HG03045 (cell line): Measurements from ENCODE around the gene ACSF3.
A peak's percentile ranks its signal among the peaks of the same experiment; 100 is the strongest.

Source experiments
- ATAC-seq: cut with Tn5 transposase; IDR thresholded peaks from one replicate; pipeline ENCODE4 v1.9.1; 2021; ENCODE audit warnings: mild to moderate bottlenecking, moderate library complexity; ENCODE audit not compliant: unreplicated experiment

ACSF3 gene

DNA sequence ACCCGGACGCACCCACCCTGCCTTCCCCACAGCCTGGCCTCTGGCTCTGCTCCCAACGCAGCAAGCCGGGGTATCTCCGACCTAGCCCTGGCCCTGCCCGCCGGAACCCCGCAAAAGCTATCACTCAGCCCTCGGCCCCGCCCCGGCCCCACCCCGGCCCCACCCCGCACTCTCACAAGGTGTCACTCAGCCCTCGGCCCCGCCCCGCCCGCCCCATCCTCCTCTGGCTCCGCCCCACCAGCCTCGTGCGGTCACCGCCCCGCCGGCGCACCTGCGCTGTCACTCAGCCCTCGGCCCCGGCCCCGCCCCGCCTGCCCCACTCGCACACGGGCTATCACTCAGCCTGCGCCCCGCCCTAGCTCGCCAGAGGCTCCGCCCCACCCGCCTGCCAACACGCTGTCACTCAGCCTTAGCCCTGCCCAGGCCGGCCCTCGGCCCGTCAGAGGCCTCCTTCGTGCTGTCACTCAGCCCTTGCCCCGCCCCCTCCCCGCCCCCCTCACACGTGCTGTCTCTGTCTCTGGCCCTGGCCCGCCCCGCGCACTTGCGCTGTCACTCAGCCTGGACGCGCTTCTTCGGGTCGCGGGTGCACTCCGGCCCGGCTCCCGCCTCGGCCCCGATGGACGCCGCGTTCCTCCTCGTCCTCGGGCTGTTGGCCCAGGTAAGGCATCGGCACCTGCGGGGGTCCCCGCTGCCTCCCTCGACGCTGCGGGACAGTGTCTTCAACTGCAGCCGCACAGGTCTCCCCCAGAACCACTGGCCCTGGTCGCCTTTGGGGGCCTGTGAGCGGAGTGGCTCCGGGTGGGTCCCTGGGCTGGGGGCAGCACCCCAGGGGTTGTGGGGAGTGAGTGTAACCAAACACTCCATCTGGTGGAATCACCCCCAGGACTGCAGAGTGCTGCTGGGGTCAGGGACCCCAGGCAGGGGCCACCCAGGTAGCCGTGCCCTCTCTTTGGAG is 77.8 kb downstream of the ACSF3 start, which contains the start of gene CDH15:
CDH15 (plus strand) TSS at position 533 of the 955 bp plus-strand sequence; CDS start at position 617, 84 bp downstream.
- peak; percentile 74 for ATAC-seq

DNA sequence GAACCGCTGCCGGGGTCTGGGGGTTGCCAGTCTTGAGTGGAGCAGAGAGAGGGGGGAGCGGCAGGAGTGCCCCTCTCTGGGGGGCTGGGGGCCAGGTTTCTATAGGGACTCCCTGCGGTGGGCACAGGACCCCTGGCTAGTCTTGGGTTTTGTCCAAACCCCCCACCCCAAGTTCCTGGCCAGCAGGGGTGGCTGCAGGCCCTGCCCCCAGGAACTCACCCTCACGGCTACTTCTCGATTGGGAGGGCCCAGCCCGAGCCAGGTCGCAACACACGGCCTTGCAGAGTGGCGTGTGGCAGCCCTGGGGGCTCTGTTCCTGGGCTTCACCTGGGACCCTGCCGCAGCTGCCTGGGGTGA is 78.5 kb downstream of the ACSF3 start:
- ATAC-seq: no peak

DNA sequence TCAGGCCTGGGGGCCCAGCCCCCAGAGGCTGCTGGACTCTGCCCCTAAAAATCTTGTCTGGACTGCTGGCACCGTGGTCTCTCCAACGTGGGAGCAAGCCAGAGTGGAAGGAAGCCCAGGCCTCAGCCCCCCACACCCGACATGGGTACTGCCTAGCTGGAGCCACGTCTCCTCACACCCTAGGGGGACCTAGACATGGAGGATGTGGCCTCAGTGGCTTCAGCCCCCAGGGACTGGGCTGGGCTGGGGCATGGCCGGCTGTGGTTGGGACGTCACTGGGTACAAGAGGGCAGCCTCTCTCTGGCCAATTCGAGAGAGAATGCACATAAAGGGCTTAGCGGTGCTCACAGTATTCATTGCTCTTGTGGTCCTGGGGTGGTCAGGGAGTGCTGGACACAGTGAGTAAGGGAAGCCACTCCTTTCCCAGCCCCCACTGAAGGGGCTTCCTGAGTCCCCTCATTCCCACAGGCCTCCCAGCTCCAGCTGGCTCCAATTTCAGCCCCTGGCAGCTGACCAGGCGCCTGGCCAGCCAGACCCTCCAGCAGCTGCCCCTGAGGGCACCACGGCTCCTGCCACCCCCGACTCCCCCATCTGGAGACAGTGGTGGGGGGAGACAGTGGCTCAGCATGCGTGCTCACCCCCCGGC is 79.0 kb downstream of the ACSF3 start:
- no peak for ATAC-seq

DNA sequence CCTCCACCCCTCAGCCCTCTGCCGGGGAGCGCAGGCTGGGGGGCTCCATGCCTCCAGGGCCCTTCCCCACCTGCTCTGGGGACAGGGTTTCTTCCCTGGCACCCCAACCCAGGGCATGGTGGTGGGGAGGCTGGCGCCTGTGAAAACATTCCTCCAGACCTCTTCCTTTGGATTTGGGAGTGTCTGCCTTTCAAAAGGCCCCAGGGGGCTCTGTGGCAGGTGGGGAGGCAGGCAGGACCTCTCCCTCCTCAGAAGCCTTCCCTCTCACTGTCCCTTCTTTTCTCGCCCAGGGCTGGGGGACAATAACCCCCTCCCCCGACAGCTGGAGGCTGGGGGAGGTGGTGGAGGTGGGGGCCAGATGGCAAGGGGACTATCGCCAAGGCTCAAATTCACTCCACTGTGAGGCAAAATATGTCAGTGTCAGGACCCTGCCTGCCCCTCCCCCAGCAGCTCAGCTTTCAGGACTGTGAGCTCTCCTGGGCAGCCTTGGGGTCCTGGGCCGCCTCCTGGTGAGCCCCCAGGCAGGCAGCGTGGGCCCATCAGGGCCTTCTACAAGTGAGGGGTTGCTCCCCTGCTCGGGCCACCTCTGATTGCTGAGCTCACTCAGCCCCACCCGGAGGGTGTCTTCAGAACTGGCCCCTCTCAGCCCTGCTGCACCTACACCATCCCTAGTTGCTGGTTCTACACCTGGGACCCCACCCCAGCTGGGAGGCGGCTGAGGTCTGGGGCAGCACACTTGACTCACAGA is 79.7 kb downstream of the ACSF3 start:
- no peak for ATAC-seq

DNA sequence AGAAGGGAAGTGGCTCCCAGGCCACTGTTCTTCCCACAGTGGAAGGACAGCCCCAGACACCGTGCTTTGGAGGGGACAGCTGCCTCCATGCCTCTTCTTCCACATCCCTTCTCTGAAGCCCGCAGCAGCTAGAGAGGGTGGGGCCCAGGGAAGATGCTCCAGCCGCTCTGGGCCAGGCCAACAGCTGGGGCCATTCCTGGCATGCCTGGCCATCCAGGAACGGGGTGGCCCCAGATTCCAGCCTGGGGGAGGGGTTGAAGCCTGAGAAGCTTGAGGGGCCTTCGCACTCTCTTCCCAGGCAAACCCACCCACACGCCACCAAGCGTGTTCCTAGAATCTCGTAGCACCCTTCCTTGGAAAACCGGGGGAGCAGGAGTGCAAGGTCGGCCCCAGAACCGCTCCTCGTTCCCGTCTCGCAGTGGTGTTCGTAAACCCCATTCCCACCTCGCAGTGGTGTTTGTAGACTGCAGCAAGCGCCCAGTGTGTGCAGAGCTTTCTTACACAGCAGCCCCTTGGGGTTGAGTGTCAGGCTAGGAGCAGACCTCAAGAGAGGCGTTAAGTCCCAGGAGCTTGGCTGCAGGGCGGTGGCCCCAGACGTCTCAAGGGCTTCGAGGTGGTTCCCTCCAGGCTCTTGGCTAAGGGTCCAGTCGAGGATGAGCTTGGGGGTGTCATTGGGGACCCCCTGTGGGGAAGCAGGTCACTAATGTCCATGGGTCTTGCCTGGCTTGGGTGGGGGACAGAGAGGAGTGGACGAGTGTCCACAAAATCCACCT is 80.6 kb downstream of the ACSF3 start:
- no peak for ATAC-seq

DNA sequence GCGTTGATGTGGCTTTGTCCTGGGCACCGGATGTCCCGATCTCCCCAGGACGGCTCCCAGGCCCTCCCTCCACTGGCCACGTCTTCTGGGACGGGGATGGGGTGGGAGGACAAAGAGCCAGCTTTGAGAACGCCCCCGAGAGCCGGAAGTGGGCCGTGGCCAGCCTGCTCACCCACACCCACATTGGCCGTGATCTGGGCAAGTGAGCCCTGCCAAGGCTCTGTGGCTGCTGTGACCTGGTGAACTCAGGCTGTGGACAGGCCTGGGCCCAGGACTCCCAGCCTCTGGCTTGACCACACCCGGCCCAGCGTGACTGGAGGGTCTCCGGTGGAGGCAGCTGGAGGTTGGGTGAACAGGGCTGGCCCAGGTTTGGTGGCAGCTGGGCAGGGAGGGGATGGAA is 81.2 kb downstream of the ACSF3 start:
- no peak for ATAC-seq

DNA sequence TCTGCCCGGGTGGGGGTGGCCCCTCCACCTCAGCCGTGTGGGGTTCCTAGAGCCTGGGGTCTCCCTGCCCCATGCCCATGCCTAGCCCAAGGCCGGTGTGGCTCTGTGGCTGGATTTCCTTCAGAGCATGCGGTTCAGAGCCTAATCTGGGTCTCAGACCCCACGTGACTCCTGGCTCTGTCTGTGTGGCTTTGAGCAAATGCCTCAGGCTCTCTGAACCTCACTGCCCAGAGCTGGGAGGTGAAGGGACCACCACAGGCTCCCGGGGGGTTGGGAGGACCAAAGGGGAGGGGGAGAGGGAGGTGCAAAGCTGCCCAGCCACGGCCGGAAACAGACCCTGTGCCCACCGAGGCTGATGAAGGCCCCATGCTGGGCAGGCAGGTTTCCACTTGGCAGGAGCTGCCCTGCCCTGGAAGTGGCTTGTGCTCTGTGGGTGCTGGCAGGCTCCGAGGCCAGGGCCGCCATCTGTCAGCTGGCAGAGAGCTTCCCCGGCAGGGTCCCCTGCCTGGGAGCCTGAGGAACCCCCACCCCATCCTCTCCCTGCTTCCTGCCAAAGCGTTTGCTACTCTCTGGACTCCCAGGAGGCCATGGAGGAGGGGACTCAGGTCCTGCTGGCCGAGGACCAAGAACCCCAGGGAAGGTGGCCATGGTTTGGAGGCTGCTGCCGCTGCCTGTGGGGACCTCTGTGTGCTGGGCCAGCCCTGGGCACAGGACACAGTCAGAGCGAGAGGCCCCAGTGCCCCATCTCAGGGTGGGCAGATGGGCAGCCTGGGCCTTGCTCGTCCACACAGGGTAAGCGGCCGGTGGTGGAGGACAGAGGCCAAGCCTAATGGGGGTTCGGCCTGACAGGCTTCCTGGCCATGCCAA is 81.9 kb downstream of the ACSF3 start:
- ATAC-seq: no peak

DNA sequence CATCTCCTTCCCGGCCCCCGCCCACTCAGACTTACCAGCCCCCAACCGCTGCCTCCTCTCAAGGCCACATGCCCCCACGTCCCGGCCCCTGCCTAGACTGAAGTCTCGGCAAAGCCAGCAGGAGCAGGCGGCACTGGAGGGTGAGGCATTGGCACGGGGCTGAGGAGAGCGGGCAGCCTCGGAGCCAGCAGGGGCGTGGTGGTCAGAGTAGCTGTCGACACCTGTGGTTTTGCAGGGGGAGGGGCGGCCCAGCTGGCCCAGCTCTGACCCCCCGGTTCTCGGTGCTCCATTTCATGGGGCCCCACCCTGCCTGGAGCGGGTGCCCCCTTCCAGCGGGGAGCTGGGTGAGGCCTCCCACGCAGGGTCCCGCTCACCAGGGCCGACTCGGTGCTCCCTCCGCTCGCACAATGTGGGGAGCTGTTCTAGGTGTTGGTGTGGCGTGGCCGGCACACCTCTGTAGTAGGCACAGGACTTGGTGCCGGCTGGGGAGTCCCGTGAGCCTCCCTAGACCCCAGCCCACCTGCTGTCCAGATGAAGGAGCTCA is 82.6 kb downstream of the ACSF3 start:
- no peak for ATAC-seq

DNA sequence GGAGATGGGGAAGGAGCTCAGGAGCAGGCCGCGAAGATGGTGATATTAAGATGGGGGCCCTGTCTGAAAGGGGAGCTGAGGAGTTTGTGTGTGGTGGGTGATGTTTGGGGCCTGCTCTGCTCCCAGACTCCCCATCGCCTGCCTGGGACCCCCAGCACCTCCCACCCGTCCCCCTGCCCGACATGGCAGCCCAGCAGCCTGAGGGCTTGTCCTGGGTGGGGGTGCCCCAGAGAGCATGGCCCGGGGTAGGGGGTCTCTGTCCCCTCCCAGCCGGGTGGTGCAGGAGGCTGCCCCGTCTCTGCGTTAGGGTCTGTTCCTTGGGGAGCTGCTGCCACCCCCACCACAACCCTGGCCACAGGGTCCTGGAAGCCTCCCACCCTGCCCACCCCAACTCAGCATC is 83.1 kb downstream of the ACSF3 start:
- no peak for ATAC-seq

DNA sequence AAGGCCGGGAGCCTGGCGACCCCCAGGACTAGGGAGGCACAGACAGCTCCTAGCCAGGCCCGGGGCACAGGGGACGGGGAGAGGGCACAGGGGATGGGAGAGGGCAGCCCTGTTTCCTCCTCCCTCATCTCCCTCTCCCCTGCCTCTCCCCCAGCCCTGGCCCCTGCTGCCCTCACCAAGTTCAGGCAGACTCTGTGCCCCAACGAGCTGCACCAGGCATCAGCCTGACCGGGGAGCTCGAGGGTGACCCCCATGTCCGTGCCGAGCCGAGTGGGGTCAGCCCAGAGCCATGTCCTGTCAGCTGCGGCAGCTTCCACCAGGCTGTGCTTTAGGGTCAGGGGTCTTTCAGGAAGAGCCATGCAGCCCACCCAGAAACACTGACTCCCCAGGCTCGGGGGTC is 83.8 kb downstream of the ACSF3 start:
- no peak for ATAC-seq

DNA sequence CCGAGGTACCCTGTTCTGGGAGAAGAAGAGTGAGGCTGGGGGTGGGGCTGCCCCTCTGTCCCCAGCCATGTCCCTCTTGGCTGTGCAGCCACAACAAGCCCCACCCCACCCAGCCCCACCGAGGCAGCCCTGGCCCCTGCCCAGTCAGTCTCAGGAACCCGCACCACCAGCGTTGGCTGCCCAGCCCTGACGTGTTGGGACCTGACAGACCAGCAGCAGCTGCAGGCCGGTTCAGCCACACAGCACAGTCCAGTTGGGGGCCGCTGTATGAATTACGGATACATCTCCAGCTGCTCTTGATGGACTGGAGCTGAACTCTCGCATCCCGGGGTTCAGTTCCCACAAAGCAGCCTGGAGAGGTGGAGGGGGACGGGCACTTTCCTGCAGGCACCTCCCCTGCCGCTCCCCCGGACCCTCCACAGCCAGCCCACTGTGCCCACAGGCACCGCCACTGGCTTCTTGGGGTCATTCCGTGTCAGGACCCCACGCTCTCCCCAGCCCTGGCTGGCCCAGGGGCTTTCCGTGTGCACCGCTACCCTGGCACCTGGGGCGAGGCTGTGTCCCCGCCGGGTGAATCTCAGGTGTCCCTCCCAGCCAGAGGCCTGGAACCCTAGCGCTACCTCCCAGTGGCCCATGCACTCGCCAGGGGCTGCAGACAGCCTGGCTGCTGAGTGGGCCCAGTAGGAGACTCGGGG is 84.9 kb downstream of the ACSF3 start:
- no peak for ATAC-seq

DNA sequence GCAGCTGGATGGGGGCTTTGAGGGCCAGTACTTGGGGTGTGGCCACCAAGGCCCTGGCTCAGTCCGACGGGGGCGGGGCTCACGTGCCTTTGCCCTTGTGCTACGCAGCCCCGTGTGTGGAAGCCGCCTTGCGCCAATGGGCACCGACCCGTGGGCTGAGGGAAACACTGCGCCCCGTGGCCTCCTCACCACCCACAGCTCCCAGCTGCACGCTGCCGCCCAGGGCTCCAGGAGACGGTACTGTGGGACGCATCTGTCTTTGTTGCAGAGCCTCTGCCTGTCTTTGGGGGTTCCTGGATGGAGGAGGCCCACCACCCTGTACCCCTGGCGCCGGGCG is 85.5 kb downstream of the ACSF3 start:
- ATAC-seq: no peak

DNA sequence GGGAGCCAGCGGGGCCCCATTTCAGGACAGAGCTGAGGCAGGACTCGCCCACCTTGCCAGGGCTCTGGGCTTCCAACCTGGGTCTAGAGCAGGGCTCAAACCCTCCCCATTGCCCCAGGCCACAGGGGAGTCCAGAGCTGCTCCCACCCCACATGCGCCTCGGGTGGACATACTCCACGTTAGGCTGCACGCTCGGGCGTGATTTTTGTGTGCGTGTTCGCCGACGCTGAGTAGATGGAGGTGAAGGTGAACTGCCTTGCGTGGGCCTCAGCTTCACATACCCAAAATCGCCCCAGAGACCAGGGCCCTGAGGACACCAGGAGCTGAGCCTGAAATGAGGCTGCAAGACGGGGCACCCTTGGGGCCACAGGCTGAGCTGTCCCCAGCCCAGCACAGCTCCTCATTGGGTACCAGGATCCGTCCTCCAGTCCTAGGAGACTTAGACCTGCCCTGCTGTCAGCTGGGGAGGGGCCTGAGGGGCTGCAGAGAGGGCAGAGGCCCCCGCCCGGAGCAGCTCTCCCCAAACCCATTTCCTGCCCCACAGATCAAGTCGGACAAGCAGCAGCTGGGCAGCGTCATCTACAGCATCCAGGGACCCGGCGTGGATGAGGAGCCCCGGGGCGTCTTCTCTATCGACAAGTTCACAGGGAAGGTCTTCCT is 86.1 kb downstream of the ACSF3 start:
- ATAC-seq: no peak

DNA sequence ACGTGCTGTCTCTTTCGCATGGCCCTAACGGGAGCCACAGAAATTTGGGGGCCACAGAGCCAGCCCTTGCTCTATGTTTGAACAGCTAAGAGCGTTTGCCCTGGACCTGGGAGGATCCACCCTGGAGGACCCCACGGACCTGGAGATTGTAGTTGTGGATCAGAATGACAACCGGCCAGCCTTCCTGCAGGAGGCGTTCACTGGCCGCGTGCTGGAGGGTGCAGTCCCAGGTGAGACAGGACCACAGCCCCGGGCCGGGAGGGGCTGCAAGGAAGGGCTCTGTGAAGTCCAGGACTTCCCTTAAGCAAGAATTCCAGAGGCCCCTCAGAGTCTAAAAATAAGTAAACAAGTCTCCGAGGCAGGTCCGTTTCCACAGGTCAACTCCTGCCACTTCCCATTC is 89.8 kb downstream of the ACSF3 start:
- no peak for ATAC-seq

DNA sequence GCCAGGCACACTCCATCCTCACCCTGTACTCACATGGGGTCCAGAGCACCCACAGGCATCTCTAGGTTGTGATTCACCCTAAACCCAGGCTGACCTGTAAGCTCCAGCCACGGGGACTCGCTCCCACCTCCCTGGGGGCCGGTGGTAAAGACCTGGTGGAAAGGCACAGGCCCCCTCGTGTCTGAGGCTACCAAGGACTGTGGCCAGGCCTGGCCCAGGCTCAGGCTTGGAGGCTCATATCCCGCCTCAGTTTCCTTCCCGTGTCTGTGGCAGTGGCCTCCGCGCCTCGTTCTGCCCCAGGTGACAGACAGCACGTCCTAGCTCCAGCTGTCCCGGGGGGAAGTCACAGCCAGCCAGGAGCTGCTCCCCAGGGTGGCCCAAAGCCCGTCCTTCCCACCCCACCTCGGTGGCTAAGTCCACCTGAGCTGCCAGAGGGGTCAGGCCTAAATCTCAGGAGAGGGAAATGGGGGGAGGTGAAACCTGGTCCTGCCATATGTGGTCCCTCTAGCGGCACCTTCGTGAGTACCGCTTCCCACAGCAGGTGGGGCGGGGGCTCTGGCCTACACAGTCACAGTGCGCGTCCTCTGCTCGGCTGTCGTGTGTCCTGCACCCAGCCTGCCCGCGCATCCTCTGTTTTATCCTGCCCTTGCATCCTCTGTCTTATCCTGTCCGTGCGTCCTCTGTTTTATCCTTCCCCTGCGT is 90.5 kb downstream of the ACSF3 start:
- no peak for ATAC-seq

DNA sequence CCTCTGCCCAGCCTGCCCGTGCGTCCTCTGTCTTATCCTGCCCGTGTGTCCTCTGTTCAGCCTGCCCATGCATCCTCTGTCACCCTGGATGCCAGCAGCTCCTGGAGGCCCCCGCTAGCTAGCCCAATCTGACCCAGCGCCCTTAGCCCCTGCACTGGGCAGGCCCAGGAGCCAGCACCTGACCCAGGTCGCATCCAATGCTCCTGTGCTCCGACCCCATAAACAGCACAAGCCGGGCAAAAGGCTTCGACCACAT is 91.0 kb downstream of the ACSF3 start:
- no peak for ATAC-seq

DNA sequence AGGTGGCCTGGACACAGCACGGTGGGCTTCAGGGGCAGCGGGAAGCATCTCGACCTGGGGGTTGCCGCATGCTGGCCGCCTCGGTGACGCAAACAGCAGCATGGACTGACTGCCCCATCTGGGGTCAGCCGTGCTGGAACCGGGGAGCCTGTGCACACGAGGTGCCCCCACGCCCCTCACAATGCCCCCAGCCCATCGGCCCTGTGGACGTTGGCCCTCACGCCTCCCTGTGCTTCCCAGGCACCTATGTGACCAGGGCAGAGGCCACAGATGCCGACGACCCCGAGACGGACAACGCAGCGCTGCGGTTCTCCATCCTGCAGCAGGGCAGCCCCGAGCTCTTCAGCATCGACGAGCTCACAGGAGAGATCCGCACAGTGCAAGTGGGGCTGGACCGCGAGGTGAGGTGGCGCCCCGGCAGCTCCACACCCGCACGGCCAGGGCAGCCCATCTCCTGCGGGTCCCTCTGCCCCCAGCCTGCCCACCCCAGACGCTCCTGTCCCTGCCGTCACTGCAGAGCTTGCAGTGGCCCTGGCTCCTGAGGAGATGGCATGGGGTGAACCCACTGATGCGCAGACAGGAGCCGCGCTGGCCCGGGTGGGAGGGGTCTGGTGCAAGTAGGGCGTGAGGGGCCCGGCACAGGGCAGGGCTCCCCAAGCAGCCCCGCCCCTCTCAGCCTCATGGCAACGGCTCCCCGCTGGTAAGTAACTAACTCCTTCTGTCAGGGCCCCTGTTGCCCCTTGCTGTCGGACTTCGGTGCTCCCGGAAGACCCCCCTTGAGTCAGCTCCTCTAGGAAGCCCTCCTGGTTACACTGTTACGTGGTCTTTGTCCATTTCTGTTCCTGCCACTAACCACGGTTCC is 91.5 kb downstream of the ACSF3 start:
- ATAC-seq: no peak
